Tibial nerve (tissue), 3 donors: ENCODE measurements around the gene OR2V2.

Experiments
- POLR2A ChIP-seq, 2 donors: fragments of 450-650 bp; IDR thresholded peaks; one replicate each; pipeline ENCODE4 v1.6.1; 2017; ENCODE audit warnings: antibody characterized with exemption in 2 of 2, mild to moderate bottlenecking in 2 of 2, moderate library complexity in 2 of 2
- TF ChIP-seq, protein P1 (sequence below), 5 experiments: fragments of 200-600 bp in 3 of 5; fragments of 450-650 bp in 2 of 5; sonication (generic) in 3 of 5; IDR thresholded peaks; one replicate each; pipeline ENCODE4 v1.5.1; 2016 to 2019; ENCODE audit warnings: antibody characterized with exemption in 5 of 5, mild to moderate bottlenecking in 3 of 5, moderate library complexity in 2 of 5

- no peak for TF ChIP-seq POLR2A (IDR thresholded peaks at IDR 0.05)
- TF ChIP-seq, protein P1, sequence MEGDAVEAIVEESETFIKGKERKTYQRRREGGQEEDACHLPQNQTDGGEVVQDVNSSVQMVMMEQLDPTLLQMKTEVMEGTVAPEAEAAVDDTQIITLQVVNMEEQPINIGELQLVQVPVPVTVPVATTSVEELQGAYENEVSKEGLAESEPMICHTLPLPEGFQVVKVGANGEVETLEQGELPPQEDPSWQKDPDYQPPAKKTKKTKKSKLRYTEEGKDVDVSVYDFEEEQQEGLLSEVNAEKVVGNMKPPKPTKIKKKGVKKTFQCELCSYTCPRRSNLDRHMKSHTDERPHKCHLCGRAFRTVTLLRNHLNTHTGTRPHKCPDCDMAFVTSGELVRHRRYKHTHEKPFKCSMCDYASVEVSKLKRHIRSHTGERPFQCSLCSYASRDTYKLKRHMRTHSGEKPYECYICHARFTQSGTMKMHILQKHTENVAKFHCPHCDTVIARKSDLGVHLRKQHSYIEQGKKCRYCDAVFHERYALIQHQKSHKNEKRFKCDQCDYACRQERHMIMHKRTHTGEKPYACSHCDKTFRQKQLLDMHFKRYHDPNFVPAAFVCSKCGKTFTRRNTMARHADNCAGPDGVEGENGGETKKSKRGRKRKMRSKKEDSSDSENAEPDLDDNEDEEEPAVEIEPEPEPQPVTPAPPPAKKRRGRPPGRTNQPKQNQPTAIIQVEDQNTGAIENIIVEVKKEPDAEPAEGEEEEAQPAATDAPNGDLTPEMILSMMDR (IDR thresholded peaks at IDR 0.05): no peak
Observed at GRCh38 chr5:181111010-181111409, 36.4 kb upstream of the OR2V2 start.
